HL-60/S4 (cell line): ENCODE measurements around the gene HCK.

Experiments used
- in situ Hi-C: fragments of 300-500 bp; cut with MboI; formaldehyde crosslinking; loops from 2 replicates; pipeline ENCODE4 v1.14.3; 2022; ENCODE audit warnings: low sequenced_read_pairs

The HCK gene

DNA sequence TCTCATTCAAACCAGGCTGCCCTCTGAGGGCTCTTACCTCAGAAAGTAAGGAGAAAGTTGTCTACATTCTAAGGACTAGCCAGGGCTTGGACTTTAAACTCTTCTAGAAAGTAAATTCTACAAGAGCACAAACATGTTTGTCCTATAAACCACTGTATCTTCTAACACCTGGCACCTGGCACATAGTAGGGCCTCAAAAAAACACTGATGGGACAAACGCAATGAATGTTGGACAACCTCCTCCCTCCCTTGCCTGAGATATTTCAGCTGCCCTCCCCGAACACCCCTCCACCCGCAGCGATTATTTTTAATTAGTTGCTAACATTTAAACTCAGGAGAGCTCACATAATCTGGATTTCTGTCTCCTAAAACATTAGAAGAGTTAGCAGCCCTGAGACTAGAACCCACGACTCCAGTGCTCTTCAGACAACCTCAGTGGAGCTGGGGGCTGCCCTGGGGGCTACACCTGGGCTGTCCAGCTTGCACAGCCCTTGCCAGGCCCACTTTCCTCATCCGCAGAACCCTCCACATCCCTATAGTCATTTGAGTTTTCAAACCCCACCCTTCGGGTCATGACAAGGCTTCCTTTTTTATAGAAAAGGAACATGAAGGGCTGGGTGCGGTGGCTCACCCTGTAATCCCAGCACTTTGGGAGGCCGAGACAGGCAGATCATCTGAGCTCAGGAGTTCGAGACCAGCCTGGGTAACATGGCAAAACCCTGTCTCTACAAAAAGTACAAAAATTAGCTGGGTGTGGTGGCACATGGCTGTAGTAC is 4.9 kb downstream of the HCK start:
- in situ Hi-C loops = no loop called here

DNA sequence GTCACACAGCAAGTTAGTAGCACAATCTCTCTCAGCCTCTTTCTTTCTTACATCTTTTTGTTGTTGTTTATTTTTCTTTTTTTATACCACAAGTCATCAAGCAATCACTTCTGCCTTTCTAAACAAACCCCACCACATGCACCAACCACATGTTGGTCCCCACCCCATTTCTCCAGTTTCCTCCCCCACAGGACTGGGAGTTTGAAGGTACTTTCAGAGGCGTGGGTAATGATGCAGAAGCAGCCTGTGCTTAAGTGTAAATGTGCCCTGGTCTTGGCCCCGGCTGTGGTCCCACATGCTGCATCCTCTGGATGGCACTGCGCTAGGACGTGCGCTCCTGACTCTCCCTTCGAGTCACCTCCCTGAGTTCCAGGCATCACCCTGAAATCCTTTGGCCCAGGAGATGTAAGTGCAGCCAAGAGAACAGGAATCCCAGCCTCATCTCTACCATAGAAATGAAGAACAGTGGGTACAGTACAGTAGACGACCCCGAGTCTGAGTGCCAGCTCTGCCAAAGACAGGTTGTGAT is 5.7 kb downstream of the HCK start:
- in situ Hi-C loops = no loop called here

DNA sequence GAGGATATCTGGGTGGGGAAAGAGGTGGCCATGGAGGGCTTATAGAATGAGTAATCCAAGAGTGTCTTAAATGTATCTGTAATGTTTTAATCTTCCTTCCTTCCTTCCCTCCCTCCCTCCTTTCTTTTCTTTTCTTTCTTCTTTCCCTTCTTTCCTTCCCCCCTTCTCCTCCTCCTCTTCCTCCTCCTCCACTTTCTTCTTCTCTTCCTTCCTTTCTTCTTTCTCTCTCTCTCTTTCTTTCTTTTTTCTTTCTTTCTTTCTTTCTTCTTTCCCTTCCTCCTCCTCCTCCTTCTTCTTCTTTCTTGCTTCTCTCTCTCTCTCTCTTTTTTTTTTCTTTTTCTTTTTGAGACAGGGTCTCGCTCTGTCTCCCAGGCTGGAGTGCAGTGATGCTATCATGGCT is 7.1 kb downstream of the HCK start:
- in situ Hi-C loops = no loop called here

DNA sequence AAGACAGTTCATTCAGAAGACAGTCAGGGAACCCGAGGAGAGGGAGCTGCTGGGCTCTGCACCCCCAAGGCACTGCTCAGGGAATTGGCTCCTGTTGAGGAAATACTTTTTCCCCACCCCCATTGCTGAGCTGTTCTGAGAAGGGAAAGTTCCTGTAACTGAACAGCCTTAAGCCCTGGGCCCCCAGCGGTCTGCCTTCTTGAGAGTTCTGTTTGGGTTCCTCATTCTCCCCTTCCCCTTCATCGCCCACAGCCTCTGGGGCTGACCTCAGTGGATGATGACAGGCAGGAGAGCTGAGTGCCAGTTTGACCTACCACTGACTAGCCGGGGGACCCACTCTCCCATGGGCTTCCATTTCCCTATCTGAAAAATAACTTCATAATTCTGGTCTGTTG is 10.7 kb downstream of the HCK start:
- in situ Hi-C loops = no loop called here

DNA sequence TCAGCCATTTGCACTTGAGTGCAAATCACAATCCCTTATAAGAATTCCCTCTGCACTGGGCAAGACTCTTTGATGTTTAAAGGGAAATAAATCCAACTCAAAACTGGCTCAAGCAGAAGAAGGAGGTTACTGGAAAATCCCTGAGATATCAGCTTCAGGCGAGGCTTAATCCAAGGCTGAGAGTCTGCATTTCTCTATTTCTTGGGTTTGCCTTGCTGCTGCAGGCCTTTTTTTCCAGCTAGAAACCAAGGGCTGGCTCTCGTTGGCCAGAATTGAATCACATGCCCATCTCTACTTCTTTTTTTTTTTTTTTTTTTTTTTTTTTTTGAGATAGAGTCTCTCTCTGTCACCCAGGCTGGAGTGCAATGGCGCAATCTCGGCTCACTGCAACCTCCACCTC is 11.7 kb downstream of the HCK start:
- in situ Hi-C loops = no loop called here

DNA sequence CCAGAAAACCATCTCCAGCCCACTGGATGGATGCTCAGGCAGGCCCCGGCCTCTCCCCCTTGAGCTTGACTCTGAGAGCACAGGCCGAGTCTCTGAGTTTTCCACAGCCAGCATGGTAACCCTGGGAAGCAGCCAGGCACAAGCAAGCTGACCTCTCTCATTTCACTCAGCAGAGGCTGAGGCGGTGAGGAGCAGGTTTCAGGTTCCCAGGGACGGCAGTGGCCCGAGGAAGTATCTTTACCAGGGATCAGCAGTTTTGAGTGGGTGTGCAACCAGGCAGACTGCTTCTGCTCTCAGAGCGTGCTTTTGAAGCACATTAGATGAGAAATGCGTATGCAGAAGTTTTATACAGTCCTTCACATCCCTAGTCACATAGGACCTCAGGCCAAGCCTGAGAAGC is 12.6 kb downstream of the HCK start:
- in situ Hi-C loops = no loop called here

DNA sequence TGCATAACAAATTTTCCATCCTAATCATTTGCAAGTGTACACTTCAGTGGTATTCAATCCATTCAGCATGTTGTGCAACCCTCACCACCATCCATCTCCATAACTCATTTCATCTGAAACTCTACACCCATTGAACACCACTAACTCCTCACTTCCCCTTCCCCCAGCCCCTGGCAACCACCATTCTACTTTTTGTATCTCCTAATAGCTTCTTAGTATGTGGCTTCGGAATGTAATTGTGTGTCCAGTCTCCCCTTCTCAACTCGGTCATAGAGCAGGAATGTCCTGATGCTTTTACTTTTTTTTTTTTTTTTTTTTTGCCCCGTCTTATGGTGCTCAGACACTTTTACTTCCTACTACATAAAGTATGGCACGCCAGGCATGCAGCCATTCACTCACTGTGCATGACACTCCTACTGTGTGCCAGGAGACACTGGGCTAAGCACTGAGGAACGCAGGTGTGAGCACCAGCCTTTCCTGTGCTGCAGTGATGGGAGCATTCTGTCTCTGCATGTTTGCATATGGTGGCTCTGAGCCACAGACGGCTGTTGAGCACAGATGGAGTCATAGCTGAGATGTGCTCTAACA is 15.3 kb downstream of the HCK start:
- in situ Hi-C loops = no loop called here

DNA sequence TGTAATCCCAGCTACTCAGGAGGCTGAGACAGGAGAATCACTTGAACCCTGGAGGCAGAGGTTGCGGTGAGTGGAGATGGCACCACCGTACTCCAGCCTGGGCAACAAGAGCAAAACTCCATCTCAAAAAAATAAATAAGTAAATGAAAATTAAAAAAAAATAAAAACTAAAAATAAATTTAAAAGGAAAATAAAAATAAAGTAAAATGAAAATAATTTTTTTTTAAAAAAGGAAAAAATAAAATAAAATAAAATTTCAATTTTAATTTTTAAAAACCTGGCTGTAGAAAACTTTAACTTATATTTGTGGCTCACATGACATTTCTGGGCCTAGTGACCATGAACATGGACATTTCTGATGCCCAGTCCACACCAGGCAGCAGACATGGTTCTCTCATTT is 16.1 kb downstream of the HCK start:
- in situ Hi-C loops = no loop called here

DNA sequence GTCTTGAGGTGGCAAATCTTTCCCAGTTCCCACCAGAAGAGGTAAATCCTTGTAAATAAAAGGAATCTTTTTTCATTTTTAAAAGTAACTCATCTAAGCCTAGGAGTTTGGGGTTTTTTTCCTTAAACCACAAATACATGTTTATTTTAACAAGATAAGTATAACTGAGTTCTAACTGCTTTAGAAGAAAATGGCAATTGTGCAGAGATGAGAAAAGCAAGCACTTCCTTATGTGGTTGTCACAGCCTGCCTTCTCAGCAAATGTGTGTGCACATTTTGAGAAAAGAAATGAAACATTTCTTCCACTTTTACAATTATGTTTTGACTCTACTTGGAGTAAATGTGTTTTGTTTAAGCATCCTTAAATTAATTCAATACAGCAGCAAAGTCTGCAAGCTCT is 17.7 kb downstream of the HCK start:
- in situ Hi-C loops = no loop called here

DNA sequence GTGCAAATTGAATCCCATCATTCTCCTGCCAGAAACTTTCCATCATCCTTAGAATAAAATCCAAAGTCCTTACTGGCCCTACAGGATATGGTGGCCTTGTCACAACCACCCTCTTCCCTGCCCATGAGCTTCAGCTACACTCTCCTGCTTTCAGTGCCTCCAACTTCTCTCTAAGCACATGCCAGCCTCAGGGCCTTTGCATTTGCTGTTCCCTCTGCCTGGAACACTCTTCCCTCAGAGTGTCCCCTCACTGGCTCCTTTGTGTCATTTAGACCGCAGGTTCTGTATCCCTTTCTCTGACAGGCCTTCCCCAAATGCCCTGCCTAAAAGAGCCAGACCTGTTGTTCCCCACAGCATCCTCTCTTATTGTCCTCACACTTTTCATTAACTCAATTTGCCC is 18.2 kb downstream of the HCK start:
- in situ Hi-C loops = no loop called here

DNA sequence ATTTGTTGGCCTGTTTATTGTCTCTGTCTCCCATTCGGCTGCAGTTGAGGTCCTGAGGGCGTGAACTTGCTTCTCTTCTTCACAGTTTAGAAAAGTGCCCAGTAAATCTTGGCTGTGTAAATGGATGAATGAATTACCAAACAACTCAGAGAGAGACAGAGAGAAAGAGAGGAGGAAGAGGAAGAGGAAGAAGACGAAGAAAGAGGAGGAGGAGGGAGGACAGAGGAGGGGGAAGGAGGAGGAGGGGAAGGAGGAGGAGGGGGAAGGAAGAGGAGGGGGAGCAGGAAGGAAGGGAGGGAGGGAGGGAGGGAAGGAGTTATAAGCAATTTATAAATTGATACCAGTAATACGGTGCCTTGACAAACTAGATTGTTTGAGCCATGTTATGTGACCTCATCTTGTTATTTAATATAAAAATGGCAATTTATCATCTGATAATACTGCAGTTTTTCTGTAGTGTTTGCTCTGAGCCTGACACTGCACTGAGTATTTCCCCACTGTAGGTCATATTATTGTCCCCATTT is 18.7 kb downstream of the HCK start:
- in situ Hi-C loops = no loop called here

DNA sequence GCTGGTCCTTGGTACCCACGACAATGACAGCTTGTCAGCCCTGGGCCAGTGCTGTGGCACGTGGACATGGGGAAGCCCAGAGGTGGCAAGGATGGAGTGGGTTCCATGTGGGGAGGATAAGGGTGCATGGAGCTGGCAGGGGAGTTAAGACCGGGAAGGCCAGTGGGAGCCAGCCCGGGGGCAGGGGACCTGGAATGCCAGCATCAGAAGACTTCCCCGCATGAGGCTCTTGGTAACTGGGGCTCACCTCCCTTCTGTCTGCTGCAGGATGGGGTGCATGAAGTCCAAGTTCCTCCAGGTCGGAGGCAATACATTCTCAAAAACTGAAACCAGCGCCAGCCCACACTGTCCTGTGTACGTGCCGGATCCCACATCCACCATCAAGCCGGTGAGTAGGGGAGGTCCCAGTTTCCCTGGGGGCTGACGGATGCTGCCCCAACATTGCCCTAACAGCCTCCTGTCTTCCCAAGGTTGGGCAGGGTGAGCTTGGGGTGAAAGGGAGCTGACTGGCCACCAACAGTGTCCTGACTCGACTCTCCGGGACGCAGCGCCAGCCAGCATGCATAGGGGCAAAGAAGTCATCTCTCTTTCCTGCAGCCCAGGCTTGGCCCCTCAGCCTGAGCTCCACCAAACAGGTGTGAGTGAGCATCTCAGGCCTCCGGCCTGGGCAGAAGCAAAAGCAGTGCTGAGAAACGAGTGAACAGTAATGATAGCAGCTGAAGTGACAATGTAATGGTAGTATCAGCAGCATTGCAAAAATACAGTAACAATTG is 19.5 kb downstream of the HCK start:
- in situ Hi-C loops = no loop called here

DNA sequence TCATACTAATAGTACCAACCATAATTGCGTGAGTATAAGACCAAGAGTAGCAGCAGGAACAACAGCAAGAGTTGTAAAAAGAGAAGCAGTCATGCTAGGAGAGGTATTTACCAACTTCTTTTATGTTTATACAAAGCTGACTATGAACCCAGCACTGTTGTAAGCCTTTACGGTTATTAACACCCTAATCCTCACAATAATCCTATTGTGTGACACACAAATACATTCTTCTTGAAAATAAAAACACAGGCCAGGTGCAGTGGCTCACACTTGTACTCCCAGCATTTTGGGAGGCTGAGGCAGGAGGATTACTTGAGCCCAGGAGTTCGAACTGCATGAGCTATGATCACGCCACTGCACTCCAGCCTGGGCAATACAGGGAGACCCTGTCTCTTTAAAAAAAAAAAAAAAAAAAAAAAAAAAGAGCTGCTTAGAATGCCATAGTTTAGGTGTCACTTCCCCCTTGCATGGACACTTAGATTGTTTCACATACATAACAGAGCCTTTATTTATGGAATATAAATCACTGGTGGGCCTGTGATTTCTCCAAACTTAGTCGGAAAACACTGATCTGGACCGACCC is 20.2 kb downstream of the HCK start:
- in situ Hi-C loops = no loop called here

DNA sequence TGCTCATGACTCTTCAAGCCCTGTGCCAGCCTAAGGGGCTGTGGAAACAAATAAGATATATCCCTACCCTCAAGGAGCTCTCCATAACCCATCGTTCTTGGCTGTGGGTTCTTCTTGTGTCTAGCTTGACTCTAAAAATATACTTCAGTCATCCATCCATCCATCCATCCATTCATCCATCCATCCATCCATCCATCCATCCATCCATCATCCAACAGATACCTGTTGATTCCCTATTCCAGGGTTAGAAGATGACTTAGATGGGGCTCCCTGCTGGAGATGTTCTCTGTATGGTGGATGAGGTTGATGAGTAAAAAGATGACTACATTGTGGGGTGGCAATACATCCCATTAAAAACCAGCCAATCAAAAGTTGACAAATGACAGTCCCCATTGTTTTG is 23.5 kb downstream of the HCK start:
- in situ Hi-C loops = no loop called here

DNA sequence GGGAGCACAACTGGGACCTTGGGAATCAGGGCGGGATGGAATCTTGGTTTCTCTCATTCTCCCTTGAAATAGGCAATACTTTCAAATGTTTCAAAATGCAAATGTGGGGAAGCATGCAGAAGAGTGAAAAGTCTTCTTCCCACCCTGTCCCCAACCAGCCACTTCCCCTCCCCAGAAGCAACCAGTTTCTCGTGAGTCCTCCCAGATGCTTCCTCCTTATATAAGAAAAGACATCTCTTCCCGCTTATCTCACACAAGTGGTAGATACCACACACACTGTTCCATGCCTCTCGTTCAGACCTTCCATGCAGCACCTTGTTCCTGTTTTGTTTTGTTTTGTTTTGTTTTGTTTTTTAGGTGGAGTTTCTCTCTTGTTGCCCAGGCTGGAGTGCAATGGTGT is 25.1 kb downstream of the HCK start:
- in situ Hi-C loops = no loop called here

DNA sequence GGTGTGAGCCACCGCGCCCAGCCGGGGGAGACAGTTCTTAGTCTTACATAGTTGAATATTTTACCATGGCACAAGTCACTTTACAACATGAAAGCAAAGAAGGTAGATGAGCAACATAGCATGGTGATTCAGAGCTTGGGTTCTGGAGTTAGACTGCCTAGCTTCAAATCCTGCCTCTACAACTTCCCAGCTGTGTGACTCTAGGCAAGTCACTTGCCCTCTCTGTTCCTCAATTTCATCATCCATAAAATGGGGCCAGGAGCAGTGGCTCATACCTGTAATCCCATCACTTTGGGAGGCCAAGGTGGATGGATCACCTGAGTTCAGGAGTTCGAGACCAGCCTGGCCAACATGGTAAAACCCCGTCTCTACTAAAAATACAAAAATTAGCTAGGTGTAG is 26.3 kb downstream of the HCK start:
- in situ Hi-C loops = no loop called here

DNA sequence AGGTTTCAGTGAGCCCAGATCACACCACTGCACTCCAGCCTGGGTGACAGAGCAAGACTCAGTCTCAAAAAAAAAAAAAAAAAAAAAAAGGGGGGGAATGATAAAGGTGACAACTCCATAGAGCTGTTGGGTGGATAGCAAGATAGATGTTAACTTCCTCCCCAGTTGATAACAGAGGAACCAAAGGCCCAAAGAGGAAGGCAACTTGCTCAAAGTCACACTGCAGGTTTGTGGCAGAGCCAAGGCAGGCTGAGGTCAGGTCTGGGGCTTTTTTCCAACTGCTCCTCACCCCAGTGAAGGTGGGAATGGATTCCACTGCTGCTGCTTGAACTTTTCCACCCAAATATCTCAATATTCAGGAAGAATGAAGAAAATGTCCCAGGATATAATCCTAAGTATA is 26.7 kb downstream of the HCK start:
- in situ Hi-C loops = no loop called here

DNA sequence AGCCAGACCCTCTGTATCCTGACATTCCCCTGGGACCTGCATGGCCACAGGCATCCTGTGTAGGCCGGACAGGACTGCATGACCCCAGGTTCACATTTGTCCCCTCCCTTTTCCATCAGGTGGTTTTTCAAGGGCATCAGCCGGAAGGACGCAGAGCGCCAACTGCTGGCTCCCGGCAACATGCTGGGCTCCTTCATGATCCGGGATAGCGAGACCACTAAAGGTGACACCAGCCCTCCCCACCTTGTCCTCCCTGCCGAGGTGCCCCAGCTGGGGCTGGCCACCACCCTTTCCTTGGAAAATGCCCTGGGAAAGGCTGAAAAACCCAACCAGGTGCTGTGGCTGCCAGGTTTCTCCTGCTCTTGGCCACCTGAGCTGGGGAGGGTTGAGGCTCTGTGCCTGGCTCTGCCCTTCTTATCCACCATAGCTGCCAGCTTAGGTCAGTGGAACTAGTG is 27.6 kb downstream of the HCK start:
- in situ Hi-C loops = loop anchor here (5.0 kb wide), 1 partner anchor 47 kb away; no protein-coding TSS in a partner anchor

DNA sequence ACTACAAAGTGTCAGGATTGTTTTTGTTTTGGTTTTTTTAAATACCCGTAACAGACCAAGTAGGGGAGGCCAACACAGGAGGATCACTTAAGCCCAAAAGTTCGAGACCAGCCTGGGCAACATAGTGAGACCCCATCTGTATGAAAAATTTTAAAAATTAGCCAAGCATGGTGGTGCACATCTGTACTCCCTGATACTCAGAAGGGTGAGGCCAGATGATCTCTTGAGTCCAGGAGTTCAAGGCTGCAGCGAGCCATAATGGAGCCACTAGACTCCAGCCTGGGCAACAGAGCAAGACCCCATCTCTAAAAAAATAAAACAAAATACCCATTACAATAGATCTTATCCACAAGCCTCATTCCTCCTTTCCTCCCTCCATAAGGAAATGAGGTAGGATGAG is 28.7 kb downstream of the HCK start:
- in situ Hi-C loops = loop anchor here (5.0 kb wide), 1 partner anchor 48 kb away; no protein-coding TSS in a partner anchor

DNA sequence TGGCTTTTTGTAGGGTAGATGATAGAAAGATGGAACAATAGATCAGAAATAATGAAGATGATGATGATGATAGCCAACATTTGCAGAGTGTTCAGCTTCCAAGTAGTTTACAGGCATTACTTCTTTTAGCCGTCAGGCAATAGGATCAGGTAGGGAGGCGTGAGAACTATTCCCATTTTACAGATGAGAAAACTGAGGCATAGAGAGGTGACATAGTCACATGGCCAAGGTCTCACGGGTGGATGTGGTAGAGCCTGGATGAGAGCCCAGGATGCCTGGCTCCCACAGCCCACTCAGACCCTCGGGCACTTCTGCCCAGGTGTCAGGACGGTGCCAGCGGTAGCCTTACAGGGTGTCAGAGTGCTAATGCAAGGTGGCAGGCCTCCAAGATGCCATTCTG is 31.4 kb downstream of the HCK start:
- in situ Hi-C loops = loop anchor here (5.0 kb wide), 1 partner anchor 51 kb away; no protein-coding TSS in a partner anchor

DNA sequence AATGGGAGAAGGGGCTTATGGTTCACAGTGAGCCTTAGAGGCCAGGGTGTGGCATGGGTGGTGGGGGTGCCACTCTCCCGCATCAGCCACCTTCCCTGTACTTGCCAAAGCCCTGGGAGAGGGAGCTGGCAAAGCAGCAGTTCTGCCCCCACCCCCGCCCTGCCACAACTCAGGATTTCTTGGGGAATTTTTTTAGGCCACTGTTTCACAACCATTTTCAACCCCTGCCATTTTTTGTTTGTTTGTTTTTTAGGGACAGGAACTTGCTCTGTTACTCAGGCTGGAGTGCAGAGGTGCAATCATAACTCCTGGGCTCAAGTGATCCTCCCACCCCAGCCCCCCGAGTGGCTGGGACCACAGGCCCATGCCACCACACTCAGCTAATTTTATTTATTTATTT is 35.0 kb downstream of the HCK start:
- in situ Hi-C loops = no loop called here
